ENCODE measurements around the gene DIPK1B. TPM values are rescaled to one million over a fixed set of nuclear protein-coding genes. Genes with fewer than 3 reads are reported as not detected.

The DIPK1B gene
- polyA plus RNA-seq, 1 of the 3 experiments (the other 2 are of a cell fraction) = 24.5 TPM

- TF ChIP-seq RFX5 (IDR thresholded peaks at IDR 0.05; ENCODE audit: low read length) (no peak), RCOR1 (IDR thresholded peaks at IDR 0.05; ENCODE audit: low read length) (peak; percentile 56; the same call in 1 of the 2 replicates), ZBTB33 (IDR thresholded peaks at IDR 0.05; ENCODE audit: borderline replicate concordance, low read depth) (peak; percentile 74; the same call in 1 of the 2 replicates), FOXJ3 (CRISPR knock-in tag; IDR thresholded peaks at IDR 0.05) (no peak), YY1 (IDR thresholded peaks at IDR 0.05; ENCODE audit: low read depth) (peak; percentile 75), CHD2 (IDR thresholded peaks at IDR 0.05; ENCODE audit: low read length, partially characterized antibody) (peak; percentile 85), FOSL2 (IDR thresholded peaks at IDR 0.05; ENCODE audit: borderline replicate concordance, low read depth) (peak; percentile 42; the same call in 1 of the 2 replicates), SIN3A (IDR thresholded peaks at IDR 0.05; ENCODE audit: borderline replicate concordance, low read depth, low read length) (peak; percentile 97), POLR2AphosphoS5 (IDR thresholded peaks at IDR 0.05; ENCODE audit: low read depth, low read length) (peak; percentile 99), TCF12 (IDR thresholded peaks at IDR 0.05) (peak; percentile 23; the same call in 1 of the 2 replicates), GATA2 (CRISPR knock-in tag; IDR thresholded peaks at IDR 0.05) (no peak), MXI1 (IDR thresholded peaks at IDR 0.05; ENCODE audit: low read depth, low read length) (peak; percentile 99), JUND (IDR thresholded peaks at IDR 0.05) (no peak), NFIC (IDR thresholded peaks at IDR 0.05; ENCODE audit: borderline replicate concordance) (no peak), CTCF (IDR thresholded peaks at IDR 0.05) (peak; percentile 75), NRF1 (IDR thresholded peaks at IDR 0.05; ENCODE audit: low read depth, low read length) (no peak), RAD21 (IDR thresholded peaks at IDR 0.05; ENCODE audit: low read length) (no peak), RXRA (IDR thresholded peaks at IDR 0.05; ENCODE audit: borderline replicate concordance, low read depth) (no peak)
These were observed 15.7 kb downstream of the DIPK1B start (continued) for GRCh38 chr9:136728080-136728547.

- peaks cover 41% of the 10 kb centered on the region for H4K20me1 ChIP-seq (ENCODE audit: insufficient read depth)
- DNase-seq = peak; percentile 77
- peaks cover 21 to 25% of the 10 kb centered on the region in 2 experiments for H3K36me3 ChIP-seq (replicated peaks in 1 of 2; ENCODE audit: control insufficient read depth in 1 of 2, insufficient read depth in 2 of 2, low read length in 1 of 2)
- H3K79me2 ChIP-seq (ENCODE audit: insufficient read depth) = peaks cover 65% of the 10 kb centered on the region
- no peaks in the 10 kb centered on the region for H3K9me2 ChIP-seq
- H3K4me3 ChIP-seq (ENCODE audit: low read depth in 2 of 2, low read length in 1 of 2) = peak overlapping the region; percentile 83 to 85
- H3K27ac ChIP-seq (ENCODE audit: low read depth in 2 of 2, low read length in 1 of 2) = no peak overlapping the region; a peak in 1 of 4 replicates
- peak overlapping the region; percentile 95 for H3K9ac ChIP-seq
- WGBS (ENCODE audit: low lambda C conversion rate) = 51% methylated on average over 3 of the region's 53 CpGs
- no peaks in the 10 kb centered on the region for H3K9me3 ChIP-seq
- peak overlapping the region; percentile 84 for H2AFZ ChIP-seq (ENCODE audit: low read depth)
- ChIA-PET CTCF (interaction anchor here (0.5 to 6.8 kb wide), 23 partner anchors 8 to 318 kb away, joined by 3 to 99 read pairs (median 5); partner anchors contain the start of genes DIPK1B, LCN10, LCN8 and NPDC1), POLR2A (interaction anchor here (0.5 to 5.2 kb wide), 19 partner anchors 7 to 436 kb away, joined by 3 to 51 read pairs (median 3); partner anchors contain the start of gene LCN8)
- H3F3A ChIP-seq (replicated peaks; ENCODE audit: insufficient read depth) = peaks cover 23% of the 10 kb centered on the region
- peak overlapping the region; percentile 84 for H3K4me2 ChIP-seq
- peaks cover 12 to 28% of the 10 kb centered on the region in 2 experiments; a peak in 2 of 4 replicates for H3K4me1 ChIP-seq (ENCODE audit: control insufficient read depth in 1 of 2, insufficient read depth in 2 of 2, low read depth in 1 of 2, low read length in 1 of 2)
- no peaks in the 10 kb centered on the region for H3K27me3 ChIP-seq (ENCODE audit: insufficient read depth)
- TF ChIP-seq MXI1 (IDR thresholded peaks at IDR 0.05; ENCODE audit: low read depth, low read length) (no peak), CHD2 (IDR thresholded peaks at IDR 0.05; ENCODE audit: low read length, partially characterized antibody) (no peak), MAX (IDR thresholded peaks at IDR 0.05; ENCODE audit: low read depth) (no peak), IRF3 (IDR thresholded peaks at IDR 0.05; ENCODE audit: low read depth, low read length) (no peak), USF2 (IDR thresholded peaks at IDR 0.05; ENCODE audit: borderline replicate concordance, low read depth, low read length) (no peak), RXRA (IDR thresholded peaks at IDR 0.05; ENCODE audit: borderline replicate concordance, low read depth) (no peak), TCF12 (IDR thresholded peaks at IDR 0.05) (no peak), RAD21 (IDR thresholded peaks at IDR 0.05; ENCODE audit: low read length) (no peak), POLR2AphosphoS5 (IDR thresholded peaks at IDR 0.05; ENCODE audit: low read depth, low read length) (no peak), EZH2phosphoT487 (IDR thresholded peaks at IDR 0.05; ENCODE audit: borderline replicate concordance, low read depth) (no peak), USF1 (IDR thresholded peaks at IDR 0.05; ENCODE audit: borderline replicate concordance, low read depth) (no peak), SMC3 (IDR thresholded peaks at IDR 0.05; ENCODE audit: low read depth, low read length) (no peak)
These were observed 16.3 kb downstream of the DIPK1B start for GRCh38 chr9:136728548-136729123.

Measured in SK-N-SH (cell line).